Body of pancreas (tissue), 4 donors: ENCODE data around the gene SLC10A3. TPM values are rescaled to one million over a fixed set of nuclear protein-coding genes. Genes with fewer than 3 reads are reported as not detected.

ENCODE experiments used
- ATAC-seq: fragments of 150-250 bp; one replicate; pipeline ENCODE4 v1.9.1; 2016
- DNase-seq, 4 donors: peaks; one replicate each; pipeline ENCODE4 v3.0.0-alpha.2; 2019
- H3K27ac ChIP-seq, 4 donors: fragments of 200-600 bp; sonication (generic); 1 replicate in 3 of 4; 2 replicates in 1 of 4; pipeline versions ENCODE4 v1.5.1 to v1.6.1; 2016 to 2019; ENCODE audit warnings: mild to moderate bottlenecking in 1 of 4, mixed read lengths in 1 of 4, moderate library complexity in 1 of 4
- H3K27me3 ChIP-seq, 2 donors: fragments of 200-600 bp; sonication (generic); one replicate each; pipeline ENCODE4 v1.6.0; 2016; ENCODE audit warnings: mild to moderate bottlenecking in 1 of 2
- H3K36me3 ChIP-seq, 2 donors: fragments of 200-600 bp; sonication (generic); replicated peaks in 1 of 2; 2 replicates each; pipeline ENCODE4 v1.5.1; 2016; ENCODE audit warnings: low read depth in 2 of 2; ENCODE audit not compliant: insufficient read depth in 1 of 2
- H3K4me1 ChIP-seq: fragments of 200-600 bp; sonication (generic); one replicate; pipeline ENCODE4 v1.6.0; 2016
- H3K4me3 ChIP-seq, 2 donors: fragments of 200-600 bp; sonication (generic); 1 replicate in 1 of 2; 2 replicates in 1 of 2; pipeline ENCODE4 v1.5.1; 2016 to 2019
- H3K9me3 ChIP-seq, 3 donors: fragments of 200-600 bp; sonication (generic); 1 replicate in 2 of 3; 2 replicates in 1 of 3; pipeline ENCODE4 v1.5.1; 2016
- POLR2A ChIP-seq, 3 donors: fragments of 450-650 bp; IDR thresholded peaks; one replicate each; pipeline ENCODE4 v1.6.1; 2016; ENCODE audit warnings: antibody characterized with exemption in 3 of 3, mild to moderate bottlenecking in 2 of 3
- WGBS, 2 donors: methylation state at CpG; one replicate each; pipeline ENCODE4 v1.1.5; 2017; 5-methylcytosine and 5-hydroxymethylcytosine counted together
- intact Hi-C: fragments of 100-400 bp; cut with DNase I; formaldehyde crosslinking; loops from one replicate; pipeline ENCODE4 v1.15.1; 2023
- total RNA-seq, 2 donors: library from RNA; depleted of rRNA; stranded (reverse); fragments of >200 nt; gene quantifications; one replicate each; pipeline ENCODE4 v1.1.0, GENCODE V29; 2016
- TF ChIP-seq, protein P1 (sequence below), 7 experiments: fragments of 450-650 bp in 4 of 7; fragments of 200-600 bp in 3 of 7; sonication (generic) in 3 of 7; IDR thresholded peaks; one replicate each; pipeline ENCODE4 v1.5.1; 2016 to 2019; ENCODE audit warnings: antibody characterized with exemption in 7 of 7

SLC10A3 gene
- total RNA-seq, 2 donors from 2014 or later: 18.9 to 24.7 TPM

DNA sequence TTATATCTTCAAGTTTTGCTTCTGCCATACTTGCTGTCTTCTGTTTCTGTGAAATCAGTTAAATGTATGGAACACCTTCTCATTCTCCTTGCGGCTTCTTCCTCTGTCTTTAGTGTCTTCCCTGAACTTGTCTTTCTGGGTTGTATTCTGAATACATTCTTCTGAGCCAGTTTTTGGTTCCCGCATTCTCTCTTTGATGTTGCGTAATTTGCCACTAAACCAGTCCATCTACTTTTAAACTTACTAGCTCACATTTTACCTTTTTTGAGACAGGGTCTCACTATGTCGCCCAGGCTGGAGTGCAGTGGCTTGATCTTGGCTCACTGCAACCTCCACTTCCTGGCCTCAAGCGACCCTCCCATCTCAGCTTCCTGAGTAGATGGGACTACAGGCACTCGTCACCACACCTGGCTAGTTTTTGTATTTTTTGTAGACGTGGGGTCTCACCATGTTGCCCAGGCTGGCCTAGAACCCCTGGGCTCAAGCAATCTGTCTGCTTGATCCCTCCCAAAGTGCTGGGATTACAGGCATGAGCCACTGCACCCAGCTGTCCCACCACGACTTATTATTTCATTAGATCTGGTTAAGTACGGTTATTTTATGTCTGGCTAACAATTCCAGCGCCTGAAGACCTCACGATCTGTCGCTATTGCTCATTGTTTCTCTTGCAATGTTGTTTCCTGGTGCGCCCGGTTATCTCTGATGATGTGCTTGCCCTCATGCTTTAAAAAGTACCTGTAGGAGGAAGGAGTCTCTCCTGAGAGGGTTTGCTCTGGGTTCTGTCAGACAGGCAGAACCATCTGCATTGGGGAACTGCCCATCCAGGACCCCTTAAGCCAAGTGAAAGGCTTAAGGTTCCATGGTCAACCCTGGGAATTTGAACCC, 35.4 kb upstream of the SLC10A3 start:
- Histone ChIP-seq H3K4me1 (peaks cover 4% of the 10 kb centered on the region), H3K4me3 (no peak overlapping the region), H3K9me3 (no peaks in the 10 kb centered on the region), H3K36me3 (no peaks in the 10 kb centered on the region), H3K27me3 (no peaks in the 10 kb centered on the region), H3K27ac (no peak overlapping the region)
- no peak for TF ChIP-seq POLR2A (IDR thresholded peaks at IDR 0.05)
- TF ChIP-seq, protein P1, sequence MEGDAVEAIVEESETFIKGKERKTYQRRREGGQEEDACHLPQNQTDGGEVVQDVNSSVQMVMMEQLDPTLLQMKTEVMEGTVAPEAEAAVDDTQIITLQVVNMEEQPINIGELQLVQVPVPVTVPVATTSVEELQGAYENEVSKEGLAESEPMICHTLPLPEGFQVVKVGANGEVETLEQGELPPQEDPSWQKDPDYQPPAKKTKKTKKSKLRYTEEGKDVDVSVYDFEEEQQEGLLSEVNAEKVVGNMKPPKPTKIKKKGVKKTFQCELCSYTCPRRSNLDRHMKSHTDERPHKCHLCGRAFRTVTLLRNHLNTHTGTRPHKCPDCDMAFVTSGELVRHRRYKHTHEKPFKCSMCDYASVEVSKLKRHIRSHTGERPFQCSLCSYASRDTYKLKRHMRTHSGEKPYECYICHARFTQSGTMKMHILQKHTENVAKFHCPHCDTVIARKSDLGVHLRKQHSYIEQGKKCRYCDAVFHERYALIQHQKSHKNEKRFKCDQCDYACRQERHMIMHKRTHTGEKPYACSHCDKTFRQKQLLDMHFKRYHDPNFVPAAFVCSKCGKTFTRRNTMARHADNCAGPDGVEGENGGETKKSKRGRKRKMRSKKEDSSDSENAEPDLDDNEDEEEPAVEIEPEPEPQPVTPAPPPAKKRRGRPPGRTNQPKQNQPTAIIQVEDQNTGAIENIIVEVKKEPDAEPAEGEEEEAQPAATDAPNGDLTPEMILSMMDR (IDR thresholded peaks at IDR 0.05): no peak
- WGBS, 2 donors: 72 to 78% methylated on average over 11 to 13 of the region's 14 CpGs
- DNase-seq (no peak), ATAC-seq (no peak)
- intact Hi-C loops: no loop called here

DNA sequence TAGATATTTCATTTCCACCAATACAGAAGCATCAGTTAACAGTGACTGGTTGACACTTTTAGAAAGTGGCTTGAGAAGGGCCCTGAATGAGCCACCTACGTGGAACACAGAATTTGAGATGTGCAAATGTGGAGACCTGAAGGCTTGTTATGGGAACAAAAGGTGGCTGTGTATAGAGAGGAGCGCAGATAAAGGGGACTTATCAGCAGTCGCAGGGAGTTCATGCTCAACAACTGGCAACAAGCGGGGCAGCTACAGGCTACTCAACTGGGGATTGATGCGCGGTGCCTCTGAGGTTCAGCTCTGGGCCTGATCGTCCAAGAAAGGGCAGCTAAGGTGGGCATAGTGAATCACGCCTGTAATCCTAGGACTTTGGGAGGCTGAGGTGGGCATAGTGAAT, 29.0 kb upstream of the SLC10A3 start:
- TF ChIP-seq POLR2A (IDR thresholded peaks at IDR 0.05): no peak
- TF ChIP-seq, protein P1 (IDR thresholded peaks at IDR 0.05): no peak
- Histone ChIP-seq H3K36me3 (no peaks in the 10 kb centered on the region), H3K4me1 (peaks cover 27% of the 10 kb centered on the region), H3K4me3 (no peak overlapping the region), H3K27ac (no peak overlapping the region), H3K27me3 (no peaks in the 10 kb centered on the region), H3K9me3 (no peaks in the 10 kb centered on the region)
- WGBS, 2 donors: 96 to 100% methylated on average over 1 to 8 of the region's 8 CpGs
- ATAC-seq: no peak
- DNase-seq: no peak
- intact Hi-C loops: no loop called here

DNA sequence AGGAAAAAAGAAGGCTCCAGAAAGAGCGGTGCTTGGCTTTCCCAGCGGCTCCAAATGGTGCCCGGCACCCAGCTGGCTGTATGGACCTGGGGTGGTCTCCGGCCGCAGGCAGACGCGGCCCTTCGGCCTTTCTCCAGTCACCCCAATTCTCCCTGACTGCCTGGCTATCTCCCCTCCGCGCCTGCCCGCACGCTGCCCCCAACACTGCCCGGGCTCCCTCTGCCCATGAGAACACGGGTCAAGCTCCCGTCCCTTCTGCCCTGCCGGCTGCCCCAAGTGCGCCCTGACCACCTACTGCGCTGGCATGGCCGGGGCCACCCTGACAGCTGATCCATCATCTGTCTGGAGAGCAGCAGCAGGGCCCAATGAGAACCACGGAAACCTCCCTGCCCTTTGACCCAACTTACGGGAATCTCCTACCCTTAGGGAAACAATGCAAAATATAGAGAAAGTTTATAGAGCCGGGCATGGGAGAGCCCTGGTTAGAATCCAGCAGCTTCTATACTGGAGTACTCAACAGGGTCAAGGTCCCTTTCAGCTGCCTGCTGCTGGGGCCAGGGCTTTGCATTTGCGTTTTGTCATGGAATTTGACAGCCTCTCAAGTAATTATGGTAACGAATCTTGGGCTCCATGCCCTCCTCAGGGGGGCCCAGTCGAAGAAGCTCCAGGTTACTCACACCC, 26.8 kb upstream of the SLC10A3 start:
- peak in 1 of 4 donors; percentile 27 for DNase-seq
- Histone ChIP-seq H3K9me3 (no peaks in the 10 kb centered on the region), H3K4me1 (peaks cover 33% of the 10 kb centered on the region), H3K27me3 (no peaks in the 10 kb centered on the region), H3K36me3 (no peaks in the 10 kb centered on the region), H3K27ac (peak overlapping the region; percentile 62 to 94 (median 94)), H3K4me3 (no peak overlapping the region)
- 26% methylated on average over 16 of the region's 25 CpGs; no CpG with 5 or more reads in 1 of the 2 donors for WGBS, 2 donors
- TF ChIP-seq, protein P1 (IDR thresholded peaks at IDR 0.05): no peak
- no peak for TF ChIP-seq POLR2A (IDR thresholded peaks at IDR 0.05)
- intact Hi-C loops: no loop called here
- ATAC-seq: no peak

DNA sequence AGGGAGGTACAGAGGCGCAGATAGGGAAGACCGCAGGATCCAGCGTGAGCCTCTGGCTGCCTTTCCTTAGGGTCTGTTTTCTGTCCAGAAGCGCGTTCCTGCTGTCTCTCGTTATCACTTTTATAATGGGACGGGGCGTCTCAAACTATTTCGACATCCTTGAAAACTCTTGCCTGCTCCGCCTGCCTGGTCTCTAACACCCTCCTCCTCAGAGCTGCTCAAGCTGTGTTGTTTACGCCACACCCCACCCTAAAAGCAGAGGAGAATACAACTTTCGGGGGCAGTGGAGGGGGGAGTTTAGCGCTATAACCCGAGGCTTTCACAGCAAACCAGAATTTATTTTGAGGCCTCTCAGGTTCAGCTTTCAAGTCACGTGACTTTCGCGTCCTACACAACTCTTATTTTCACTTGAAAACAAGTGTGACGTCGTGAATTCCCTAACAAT, 26.2 kb upstream of the SLC10A3 start:
- intact Hi-C loops: no loop called here
- Histone ChIP-seq H3K4me3 (no peak overlapping the region), H3K27me3 (no peaks in the 10 kb centered on the region), H3K4me1 (peaks cover 33% of the 10 kb centered on the region), H3K27ac (peak overlapping the region; percentile 62 to 94 (median 94)), H3K9me3 (no peaks in the 10 kb centered on the region), H3K36me3 (no peaks in the 10 kb centered on the region)
- DNase-seq (peak in 1 of 4 donors; percentile 45), ATAC-seq (peak; percentile 11)
- 6 to 14% methylated on average over 6 to 19 of the region's 19 CpGs for WGBS, 2 donors
- TF ChIP-seq, protein P1 (IDR thresholded peaks at IDR 0.05): no peak
- TF ChIP-seq POLR2A (IDR thresholded peaks at IDR 0.05): no peak
